ENCODE measurements around the gene NOCT.

- no peak for TF ChIP-seq CTCF (IDR thresholded peaks at IDR 0.05)
- TF ChIP-seq POLR2A (IDR thresholded peaks at IDR 0.05): no peak
Measured at GRCh38 chr4:138979742-138980141, 35.8 kb upstream of the NOCT start.

All from uterus (tissue), 2 donors.